ENCODE measurements around the gene DENND4A.

DNA sequence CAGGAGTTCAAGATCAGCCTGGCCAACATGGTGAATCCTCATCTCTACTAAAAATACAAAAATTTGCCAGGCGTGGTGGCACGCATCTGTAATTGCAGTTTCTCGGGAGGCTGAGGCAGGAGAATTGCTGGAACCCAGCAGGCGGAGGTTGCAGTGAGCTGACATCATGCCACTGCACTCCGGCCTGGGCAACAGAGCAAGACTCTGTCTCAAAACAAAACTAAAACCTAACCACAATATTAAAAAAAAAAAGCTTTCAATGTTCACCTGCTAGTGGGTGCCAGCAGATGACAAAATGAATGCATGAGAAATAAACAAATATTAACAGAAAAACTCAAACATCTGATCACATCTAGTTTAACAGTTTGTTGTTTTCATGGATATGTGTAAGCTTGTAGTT, 161.3 kb downstream of the DENND4A start:
- TF ChIP-seq POLR2AphosphoS5 (IDR thresholded peaks at IDR 0.05): no peak
- TF ChIP-seq POLR2A (IDR thresholded peaks at IDR 0.05): no peak
- TF ChIP-seq, protein P1, sequence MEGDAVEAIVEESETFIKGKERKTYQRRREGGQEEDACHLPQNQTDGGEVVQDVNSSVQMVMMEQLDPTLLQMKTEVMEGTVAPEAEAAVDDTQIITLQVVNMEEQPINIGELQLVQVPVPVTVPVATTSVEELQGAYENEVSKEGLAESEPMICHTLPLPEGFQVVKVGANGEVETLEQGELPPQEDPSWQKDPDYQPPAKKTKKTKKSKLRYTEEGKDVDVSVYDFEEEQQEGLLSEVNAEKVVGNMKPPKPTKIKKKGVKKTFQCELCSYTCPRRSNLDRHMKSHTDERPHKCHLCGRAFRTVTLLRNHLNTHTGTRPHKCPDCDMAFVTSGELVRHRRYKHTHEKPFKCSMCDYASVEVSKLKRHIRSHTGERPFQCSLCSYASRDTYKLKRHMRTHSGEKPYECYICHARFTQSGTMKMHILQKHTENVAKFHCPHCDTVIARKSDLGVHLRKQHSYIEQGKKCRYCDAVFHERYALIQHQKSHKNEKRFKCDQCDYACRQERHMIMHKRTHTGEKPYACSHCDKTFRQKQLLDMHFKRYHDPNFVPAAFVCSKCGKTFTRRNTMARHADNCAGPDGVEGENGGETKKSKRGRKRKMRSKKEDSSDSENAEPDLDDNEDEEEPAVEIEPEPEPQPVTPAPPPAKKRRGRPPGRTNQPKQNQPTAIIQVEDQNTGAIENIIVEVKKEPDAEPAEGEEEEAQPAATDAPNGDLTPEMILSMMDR (IDR thresholded peaks at IDR 0.05): no peak
